ENCODE measurements around the gene TBC1D5. TPM values are rescaled to one million over a fixed set of nuclear protein-coding genes. Genes with fewer than 3 reads are reported as not detected.

The TBC1D5 gene
- polyA plus RNA-seq, 2 of the 4 experiments (the other 2 are of a cell fraction): 36.7 to 72.2 TPM

- no peak for TF ChIP-seq HMGXB4 (CRISPR knock-in tag; IDR thresholded peaks at IDR 0.05; ENCODE audit: borderline replicate concordance)
- TF ChIP-seq MAX (IDR thresholded peaks at IDR 0.05): peak; percentile 46
- TF ChIP-seq CHD4 (IDR thresholded peaks at IDR 0.05; ENCODE audit: borderline replicate concordance): no peak
- TF ChIP-seq JUN (IDR thresholded peaks at IDR 0.05): peak; percentile 46 to 79; a peak in 3 of 5 replicates
- no peak for TF ChIP-seq ELK1 (IDR thresholded peaks at IDR 0.05; ENCODE audit: low read depth, low read length)
- no peak for TF ChIP-seq ATOH8 (CRISPR knock-in tag; IDR thresholded peaks at IDR 0.05; ENCODE audit: low read depth)
- TF ChIP-seq BCL3 (IDR thresholded peaks at IDR 0.05): peak; percentile 61; the same call in 1 of the 3 replicates
- TF ChIP-seq CTCF (IDR thresholded peaks at IDR 0.05): no peak
- no peak for TF ChIP-seq EHMT2 (IDR thresholded peaks at IDR 0.05; ENCODE audit: low read depth)
- TF ChIP-seq NFE2L2 (conservative IDR thresholded peaks at IDR 0.05; ENCODE audit: low read length): no peak
- no peak for TF ChIP-seq CHD2 (IDR thresholded peaks at IDR 0.05; ENCODE audit: low read length, partially characterized antibody)
- TF ChIP-seq EHF (CRISPR knock-in tag; IDR thresholded peaks at IDR 0.05): no peak
- no peak for TF ChIP-seq PHF8 (IDR thresholded peaks at IDR 0.05; ENCODE audit: borderline replicate concordance, low read depth)
- TF ChIP-seq RAD21 (conservative IDR thresholded peaks at IDR 0.05 in 1 of 2, IDR thresholded peaks at IDR 0.05 in 1 of 2): no peak; a peak in 1 of 5 replicates
- 0 out of 2 replicates have a peak, but pooled peaks have one; percentile 17 for TF ChIP-seq HOXB5 (CRISPR knock-in tag; IDR thresholded peaks at IDR 0.05)
- no peak for TF ChIP-seq PBX3 (IDR thresholded peaks at IDR 0.05)
- TF ChIP-seq CBX8 (IDR thresholded peaks at IDR 0.05): no peak
- TF ChIP-seq RFX5 (IDR thresholded peaks at IDR 0.05): peak; percentile 69
- TF ChIP-seq CEBPB (IDR thresholded peaks at IDR 0.05): peak; percentile 91 to 93
Observed at GRCh38 chr3:17478673-17479072, 263.8 kb downstream of the TBC1D5 start (continued).

GRCh38 chr3:17473761-17474160 is 268.7 kb downstream of the TBC1D5 start:
- Histone ChIP-seq H3K4me3 (no peak overlapping the region), H3K27ac (peak overlapping the region in 1 of 2 experiments; percentile 9; a peak in 1 of 6 replicates), H3K9me3 (no peaks in the 10 kb centered on the region), H3K4me2 (peak overlapping the region; percentile 25; the same call in 2 of the 3 replicates), H3K4me1 (peaks cover 35% of the 10 kb centered on the region)
- POLR2A ChIA-PET: no interaction called here
- ATAC-seq (no peak), DNase-seq (ENCODE audit: low read depth in 1 of 2, low spot score in 1 of 2) (peak in 1 of 2 experiments; percentile 43), FAIRE-seq (no peak)
- TF ChIP-seq RAD21 (conservative IDR thresholded peaks at IDR 0.05 in 1 of 2, IDR thresholded peaks at IDR 0.05 in 1 of 2): peak; percentile 51 to 61
- TF ChIP-seq POLR2AphosphoS2 (conservative IDR thresholded peaks at IDR 0.05; ENCODE audit: low read length): no peak
- TF ChIP-seq RNF2 (IDR thresholded peaks at IDR 0.05; ENCODE audit: borderline replicate concordance, low read depth): no peak
- TF ChIP-seq SMC3 (IDR thresholded peaks at IDR 0.05): peak; percentile 67
- peak; percentile 40; the same call in 2 of the 3 replicates for TF ChIP-seq CTCF (IDR thresholded peaks at IDR 0.05)
- CTCF ChIA-PET: interaction anchor here (0.6 to 2.6 kb wide), 7 partner anchors 129 to 426 kb away, joined by 3 to 17 read pairs (median 4); no protein-coding TSS in a partner anchor

Data from A549 (cell line).